AG10803 (cell line): Measurements from ENCODE around the gene ST6GALNAC2.

ENCODE experiments used
- DNase-seq: peaks from one replicate; pipeline ENCODE4 v3.0.0; 2010; ENCODE audit warnings: low read depth
- H3K4me3 ChIP-seq: 2 replicates; pipeline ENCODE4 v1.5.1; 2011; ENCODE audit warnings: mild to moderate bottlenecking, low read length, control low read depth
- CTCF ChIP-seq: conservative IDR thresholded peaks from 2 replicates; pipeline ENCODE4 v1.5.1; 2011; ENCODE audit warnings: mild to moderate bottlenecking, low read length, control low read depth, inconsistent platforms

Gene ST6GALNAC2

DNA sequence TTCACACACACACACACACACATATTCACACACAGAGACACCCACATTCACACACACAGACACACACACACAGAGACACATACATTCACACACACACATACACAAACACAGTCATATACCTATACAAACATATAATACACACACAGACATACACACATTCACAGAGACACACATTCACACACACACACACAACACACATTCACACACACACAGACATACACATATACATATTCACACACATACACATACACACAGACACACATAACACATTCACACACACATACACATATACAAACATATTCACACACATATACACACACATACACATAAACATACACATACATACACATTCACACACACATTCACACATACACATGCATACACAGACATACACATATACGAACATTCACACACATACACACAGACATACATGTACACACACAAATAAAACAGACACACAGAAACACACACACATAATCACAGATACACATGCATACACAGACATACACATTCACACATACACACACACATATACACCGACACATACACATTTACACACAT lies 37.9 kb downstream of the ST6GALNAC2 start:
- no peak for DNase-seq
- no peak for TF ChIP-seq CTCF
- no peak overlapping the region for H3K4me3 ChIP-seq

GRCh38 chr17:76547183-76547641 lies 38.4 kb downstream of the ST6GALNAC2 start:
- no peak overlapping the region for H3K4me3 ChIP-seq
- TF ChIP-seq CTCF = peak; percentile 80
- DNase-seq = peak; percentile 72

DNA sequence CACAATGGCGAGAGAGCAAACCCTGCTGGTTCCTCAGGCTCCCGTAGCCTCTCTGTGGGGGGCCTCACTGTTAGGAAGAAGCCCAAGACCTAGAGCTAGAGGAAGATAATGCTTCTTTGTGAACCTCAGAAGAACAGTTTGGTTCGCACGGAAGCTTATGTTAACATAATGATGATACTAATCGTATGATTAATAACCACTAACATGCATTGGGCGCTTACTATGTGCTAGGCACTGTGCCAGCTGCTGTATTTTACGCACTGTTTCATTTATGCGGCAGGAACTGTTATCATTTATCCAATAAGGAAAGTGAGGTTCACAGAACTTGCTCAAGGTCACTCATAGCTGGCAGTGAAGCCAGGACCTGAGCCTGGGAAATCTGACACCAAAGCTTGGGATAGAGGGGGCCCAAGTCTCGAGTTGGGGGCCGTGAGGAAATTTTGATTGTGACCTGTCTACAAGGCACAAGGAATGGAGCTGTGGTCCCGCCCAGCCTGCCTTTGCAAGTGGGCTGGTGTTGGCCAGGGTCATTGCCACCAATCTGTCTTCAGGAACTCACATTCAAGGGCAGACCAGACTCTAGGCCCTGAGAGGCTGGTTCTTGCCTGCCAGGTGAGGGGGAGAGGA lies 39.0 kb downstream of the ST6GALNAC2 start:
- peak; percentile 84 for DNase-seq
- TF ChIP-seq CTCF = no peak
- H3K4me3 ChIP-seq = no peak overlapping the region

GRCh38 chr17:76545918-76546555 lies 39.6 kb downstream of the ST6GALNAC2 start:
- H3K4me3 ChIP-seq = no peak overlapping the region
- no peak for TF ChIP-seq CTCF
- DNase-seq = no peak

GRCh38 chr17:76544546-76545365 lies 40.9 kb downstream of the ST6GALNAC2 start:
- DNase-seq = no peak
- no peak for TF ChIP-seq CTCF
- no peak overlapping the region for H3K4me3 ChIP-seq

GRCh38 chr17:76543826-76544545 lies 41.7 kb downstream of the ST6GALNAC2 start:
- no peak overlapping the region for H3K4me3 ChIP-seq
- no peak for DNase-seq

More at GRCh38 chr17:76543826-76544545, 41.7 kb downstream of the ST6GALNAC2 start:
- TF ChIP-seq CTCF = no peak
